Large intestine (tissue), 3 donors: ENCODE results near the gene R3HDM2. TPM values are rescaled to one million over a fixed set of nuclear protein-coding genes. Genes with fewer than 3 reads are reported as not detected.

Experiments
- DNase-seq, 2 donors: peaks; one replicate each; pipeline versions ENCODE4 v3.0.0 to v3.0.0-alpha.2; 2013
- H3K27ac ChIP-seq: one replicate; pipeline ENCODE4 v1.5.1; 2013; ENCODE audit warnings: low read length
- H3K27me3 ChIP-seq: 2 replicates; pipeline ENCODE4 v1.6.1; 2013; ENCODE audit warnings: low read length; ENCODE audit not compliant: control insufficient read depth, insufficient read depth
- H3K36me3 ChIP-seq: 2 replicates; pipeline ENCODE4 v1.6.1; 2013; ENCODE audit warnings: low read length; ENCODE audit not compliant: control insufficient read depth, insufficient read depth
- H3K4me1 ChIP-seq: one replicate; pipeline ENCODE4 v1.6.1; 2013; ENCODE audit warnings: low read length; ENCODE audit not compliant: control insufficient read depth, insufficient read depth
- H3K4me3 ChIP-seq: one replicate; pipeline ENCODE4 v1.5.1; 2013; ENCODE audit warnings: low read length
- H3K9me3 ChIP-seq: one replicate; pipeline ENCODE4 v1.6.1; 2013; ENCODE audit warnings: mild to moderate bottlenecking, low read depth, low read length, moderate library complexity; ENCODE audit not compliant: control insufficient read depth
- whole genome bisulfite sequencing: methylation state at CpG from one replicate; pipeline ENCODE4 v1.1.5; 2013; ENCODE audit warnings: low lambda C conversion rate; ENCODE audit not compliant: insufficient coverage; 5-methylcytosine and 5-hydroxymethylcytosine counted together
- polyA plus RNA-seq: library from polyadenylated mRNA; unstranded; fragments of 120-200 nt; gene quantifications from one replicate; pipeline ENCODE4 v1.2.1, GENCODE V29; 2013

The R3HDM2 gene
- polyA plus RNA-seq, 1 donor = 64.2 TPM

GRCh38 chr12:57236201-57236924 is 194.5 kb downstream of the R3HDM2 start:
- Histone ChIP-seq H3K4me3 (no peak overlapping the region), H3K27me3 (peaks cover 63% of the 10 kb centered on the region)

GRCh38 chr12:57235728-57236131 is 195.1 kb downstream of the R3HDM2 start:
- Histone ChIP-seq H3K27me3 (peaks cover 57% of the 10 kb centered on the region), H3K36me3 (peaks cover 33% of the 10 kb centered on the region), H3K27ac (no peak overlapping the region), H3K4me3 (no peak overlapping the region), H3K4me1 (peaks cover 25% of the 10 kb centered on the region), H3K9me3 (peaks cover 13% of the 10 kb centered on the region)
- no CpG with 5 or more reads among the region's 8 CpGs for WGBS
- no peak for DNase-seq

More at GRCh38 chr12:57236201-57236924, 194.5 kb downstream of the R3HDM2 start:
- Histone ChIP-seq H3K9me3 (peaks cover 13% of the 10 kb centered on the region), H3K36me3 (peaks cover 29% of the 10 kb centered on the region), H3K4me1 (peaks cover 30% of the 10 kb centered on the region), H3K27ac (no peak overlapping the region)
- no CpG with 5 or more reads among the region's 40 CpGs for WGBS
- DNase-seq = no peak

DNA sequence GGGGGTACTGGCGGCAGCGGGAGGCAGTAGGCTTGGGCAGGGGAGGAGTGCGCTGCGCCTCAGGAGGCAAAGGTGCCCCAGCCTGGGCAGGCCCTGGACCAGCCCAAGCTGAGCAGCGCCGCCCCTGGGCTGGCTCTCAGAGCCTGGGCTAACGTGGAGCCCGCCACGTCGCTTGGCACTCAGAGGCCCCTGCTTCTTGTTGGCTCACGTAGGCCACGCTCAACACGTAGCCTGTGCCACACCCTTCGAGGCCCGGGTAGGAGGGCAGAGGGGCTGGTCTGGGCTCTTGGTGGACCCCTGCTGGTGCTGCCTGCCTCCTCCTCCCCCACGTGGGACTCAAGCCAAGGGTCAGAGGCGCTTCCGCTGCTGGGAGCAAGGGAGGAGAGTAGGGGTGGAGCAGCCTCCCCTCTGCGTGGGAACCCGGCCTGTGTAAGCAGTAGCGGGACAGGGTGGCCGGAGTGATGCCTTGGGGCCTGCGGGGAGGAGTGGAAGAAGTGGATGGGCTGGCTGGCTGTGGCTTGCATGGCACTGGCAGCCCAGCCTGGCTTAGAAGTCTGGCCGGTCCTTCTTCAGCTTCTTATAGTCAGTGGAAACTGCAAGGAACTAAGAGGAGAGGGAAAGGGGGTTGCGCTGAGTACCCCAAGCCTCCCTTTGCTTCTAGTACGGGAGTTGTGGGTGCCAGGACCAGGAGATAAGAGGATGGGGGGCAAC is 195.7 kb downstream of the R3HDM2 start:
- Histone ChIP-seq H3K9me3 (peaks cover 8% of the 10 kb centered on the region), H3K27me3 (peaks cover 51% of the 10 kb centered on the region), H3K4me3 (no peak overlapping the region), H3K27ac (no peak overlapping the region), H3K36me3 (peaks cover 33% of the 10 kb centered on the region), H3K4me1 (peaks cover 25% of the 10 kb centered on the region)
- no peak for DNase-seq
- no CpG with 5 or more reads among the region's 26 CpGs for WGBS

DNA sequence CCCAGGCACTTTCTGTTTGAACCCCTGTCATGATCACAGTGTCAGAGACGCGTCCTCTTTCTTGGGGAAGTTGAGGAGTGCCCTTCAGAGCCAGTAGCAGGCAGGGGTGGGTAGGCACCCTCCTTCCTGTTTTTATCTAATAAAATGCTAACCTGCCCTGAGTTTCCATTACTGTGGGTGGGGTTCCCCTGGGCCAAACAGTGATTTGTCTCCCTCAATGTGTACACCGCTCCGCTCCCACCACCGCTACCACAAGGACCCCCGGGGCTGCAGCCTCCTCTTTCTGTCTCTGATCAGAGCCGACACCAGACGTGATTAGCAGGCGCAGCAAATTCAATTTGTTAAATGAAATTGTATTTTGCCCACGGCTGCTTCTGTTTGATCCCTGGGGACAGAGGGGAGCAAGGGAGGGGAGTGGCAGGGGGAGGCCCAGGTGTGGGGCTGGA is 196.2 kb downstream of the R3HDM2 start:
- no peak overlapping the region for H3K27ac ChIP-seq
- no peak for DNase-seq
- H3K36me3 ChIP-seq = peaks cover 33% of the 10 kb centered on the region
- WGBS = 89% methylated on average over 3 of the region's 10 CpGs
- H3K27me3 ChIP-seq = peaks cover 45% of the 10 kb centered on the region
- peaks cover 24% of the 10 kb centered on the region for H3K4me1 ChIP-seq
- H3K4me3 ChIP-seq = no peak overlapping the region
- H3K9me3 ChIP-seq = peaks cover 4% of the 10 kb centered on the region

GRCh38 chr12:57234233-57234570 is 196.6 kb downstream of the R3HDM2 start:
- H3K9me3 ChIP-seq = peaks cover 4% of the 10 kb centered on the region
- peaks cover 33% of the 10 kb centered on the region for H3K36me3 ChIP-seq
- no peak overlapping the region for H3K4me3 ChIP-seq
- H3K4me1 ChIP-seq = peaks cover 25% of the 10 kb centered on the region
- no CpG with 5 or more reads among the region's 3 CpGs for WGBS
- H3K27me3 ChIP-seq = peaks cover 41% of the 10 kb centered on the region
- H3K27ac ChIP-seq = no peak overlapping the region
- no peak for DNase-seq

DNA sequence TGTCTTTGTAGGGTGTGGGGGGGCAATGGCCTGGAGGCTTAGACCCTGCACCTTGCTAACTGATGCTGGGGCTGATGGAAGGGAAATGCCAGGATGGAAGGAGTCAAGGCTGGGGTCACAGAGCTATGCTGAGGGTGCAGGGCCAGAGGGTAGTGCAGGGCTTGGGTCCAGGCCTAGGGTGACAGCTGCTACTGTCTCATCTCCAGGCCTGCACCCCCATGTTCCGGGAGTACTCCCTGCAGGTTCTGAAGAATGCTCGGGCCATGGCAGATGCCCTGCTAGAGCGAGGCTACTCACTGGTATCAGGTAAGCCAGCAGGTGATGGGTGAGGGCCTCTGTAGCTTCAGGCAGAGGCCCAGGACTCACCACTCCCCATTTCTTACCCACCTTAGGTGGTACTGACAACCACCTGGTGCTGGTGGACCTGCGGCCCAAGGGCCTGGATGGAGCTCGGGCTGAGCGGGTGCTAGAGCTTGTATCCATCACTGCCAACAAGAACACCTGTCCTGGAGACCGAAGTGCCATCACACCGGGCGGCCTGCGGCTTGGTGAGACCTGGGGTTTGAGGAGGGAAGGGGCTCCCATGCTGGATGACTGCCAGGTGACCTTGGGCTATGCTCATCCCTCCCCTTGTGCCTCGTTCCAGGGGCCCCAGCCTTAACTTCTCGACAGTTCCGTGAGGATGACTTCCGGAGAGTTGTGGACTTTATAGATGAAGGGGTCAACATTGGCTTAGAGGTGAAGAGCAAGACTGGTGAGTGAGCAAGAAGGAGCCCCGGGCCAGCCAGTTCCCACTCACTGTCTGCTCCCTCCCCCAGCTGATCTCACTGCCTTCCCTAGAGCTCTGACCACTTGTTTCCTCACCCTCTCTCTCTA is 197.2 kb downstream of the R3HDM2 start:
- Histone ChIP-seq H3K9me3 (peaks cover 4% of the 10 kb centered on the region), H3K27ac (no peak overlapping the region), H3K4me1 (peaks cover 23% of the 10 kb centered on the region), H3K4me3 (no peak overlapping the region), H3K27me3 (peaks cover 38% of the 10 kb centered on the region), H3K36me3 (peaks cover 33% of the 10 kb centered on the region)
- no peak for DNase-seq
- no CpG with 5 or more reads among the region's 15 CpGs for WGBS

DNA sequence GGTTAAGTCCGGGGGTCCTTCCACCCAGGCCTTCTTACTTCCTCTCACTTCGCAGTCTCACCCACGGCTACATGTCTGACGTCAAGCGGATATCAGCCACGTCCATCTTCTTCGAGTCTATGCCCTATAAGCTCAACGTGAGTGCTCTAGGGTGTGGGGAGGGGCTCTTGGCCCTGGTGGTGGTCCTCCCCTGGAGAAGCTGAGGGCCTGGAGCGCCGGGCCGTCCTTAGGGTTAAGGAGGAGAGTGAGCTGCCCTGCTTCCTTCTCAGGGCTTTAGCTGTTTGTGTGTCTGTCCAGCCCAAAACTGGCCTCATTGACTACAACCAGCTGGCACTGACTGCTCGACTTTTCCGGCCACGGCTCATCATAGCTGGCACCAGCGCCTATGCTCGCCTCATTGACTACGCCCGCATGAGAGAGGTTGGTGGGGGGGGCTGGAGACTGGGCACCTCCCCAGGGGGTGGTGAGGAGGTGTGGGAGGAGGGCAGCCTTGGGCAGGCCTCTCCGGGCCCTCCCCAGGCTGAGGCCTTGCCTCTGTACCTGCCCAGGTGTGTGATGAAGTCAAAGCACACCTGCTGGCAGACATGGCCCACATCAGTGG is 198.6 kb downstream of the R3HDM2 start:
- Histone ChIP-seq H3K27me3 (peaks cover 35% of the 10 kb centered on the region), H3K9me3 (peaks cover 4% of the 10 kb centered on the region), H3K4me3 (no peak overlapping the region), H3K4me1 (peaks cover 17% of the 10 kb centered on the region), H3K27ac (no peak overlapping the region), H3K36me3 (peaks cover 33% of the 10 kb centered on the region)
- DNase-seq = no peak
- no CpG with 5 or more reads among the region's 19 CpGs for WGBS

DNA sequence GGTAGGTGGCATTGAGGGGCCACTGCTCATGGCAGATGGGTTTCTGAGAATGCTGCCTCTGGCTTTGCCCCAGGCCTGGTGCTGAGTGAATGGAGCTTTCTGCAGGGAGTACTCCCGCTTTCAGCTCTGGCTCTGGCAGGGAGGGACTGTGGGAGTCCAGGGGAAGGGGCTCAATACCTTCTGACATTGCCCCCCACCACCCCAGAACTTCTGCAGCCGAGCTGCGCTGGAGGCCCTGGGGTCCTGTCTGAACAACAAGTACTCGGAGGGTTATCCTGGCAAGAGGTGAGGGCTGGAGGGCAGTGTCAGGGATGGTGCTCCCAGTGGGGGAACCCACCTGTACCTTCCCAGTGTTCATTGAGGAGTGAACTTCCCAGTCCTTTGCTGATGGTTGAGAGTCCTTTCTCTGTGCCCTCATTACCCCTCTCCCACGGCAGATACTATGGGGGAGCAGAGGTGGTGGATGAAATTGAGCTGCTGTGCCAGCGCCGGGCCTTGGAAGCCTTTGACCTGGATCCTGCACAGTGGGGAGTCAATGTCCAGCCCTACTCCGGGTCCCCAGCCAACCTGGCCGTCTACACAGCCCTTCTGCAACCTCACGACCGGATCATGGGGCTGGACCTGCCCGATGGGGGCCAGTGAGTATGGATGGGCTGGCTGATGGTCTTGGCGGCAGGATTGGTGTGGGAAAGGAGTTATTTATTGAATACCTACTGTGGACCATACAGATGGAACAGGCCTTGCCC is 199.4 kb downstream of the R3HDM2 start:
- WGBS = no CpG with 5 or more reads among the region's 13 CpGs
- Histone ChIP-seq H3K27ac (no peak overlapping the region), H3K36me3 (peaks cover 33% of the 10 kb centered on the region), H3K27me3 (peaks cover 35% of the 10 kb centered on the region), H3K4me3 (no peak overlapping the region), H3K9me3 (peaks cover 4% of the 10 kb centered on the region), H3K4me1 (peaks cover 24% of the 10 kb centered on the region)
- DNase-seq = no peak

DNA sequence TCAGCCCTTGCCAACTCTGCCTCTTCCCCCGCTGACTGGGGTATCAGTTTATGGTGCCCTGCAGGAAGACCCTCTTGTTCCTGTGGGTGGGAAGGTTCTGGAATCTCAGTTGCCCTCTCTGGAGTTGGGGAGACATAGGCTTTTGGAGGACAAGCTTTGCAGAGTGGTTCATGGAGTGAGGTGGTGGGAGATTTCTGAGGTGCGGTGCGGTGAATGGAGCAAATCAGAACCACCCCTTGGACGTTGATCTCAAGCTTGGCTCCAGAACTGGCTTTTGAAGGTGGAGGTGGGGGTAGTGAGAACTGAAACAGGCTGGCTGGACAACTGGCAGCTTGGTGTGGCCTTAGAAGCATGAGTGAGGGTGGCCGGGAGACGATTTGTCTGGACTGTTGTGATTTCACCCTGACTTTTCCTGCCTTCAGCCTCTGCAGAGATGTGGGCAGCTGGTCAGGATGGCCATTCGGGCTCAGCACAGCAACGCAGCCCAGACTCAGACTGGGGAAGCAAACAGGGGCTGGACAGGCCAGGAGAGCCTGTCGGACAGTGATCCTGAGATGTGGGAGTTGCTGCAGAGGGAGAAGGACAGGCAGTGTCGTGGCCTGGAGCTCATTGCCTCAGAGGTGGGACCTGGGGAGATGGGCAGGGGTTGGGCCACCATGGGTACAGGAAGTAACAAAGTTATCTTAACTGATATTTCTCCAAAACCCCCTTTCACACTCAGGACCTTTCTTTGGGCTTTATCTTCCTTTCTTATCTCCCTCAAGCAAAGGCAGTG is 200.3 kb downstream of the R3HDM2 start:
- H3K27me3 ChIP-seq = peaks cover 35% of the 10 kb centered on the region
- peaks cover 29% of the 10 kb centered on the region for H3K4me1 ChIP-seq
- no peak overlapping the region for H3K27ac ChIP-seq
- WGBS = no CpG with 5 or more reads among the region's 10 CpGs
- peaks cover 33% of the 10 kb centered on the region for H3K36me3 ChIP-seq
- H3K9me3 ChIP-seq = no peaks in the 10 kb centered on the region
- DNase-seq = no peak
- H3K4me3 ChIP-seq = peak overlapping the region; percentile 72
